ENCODE data around the gene CD247.

The CD247 gene

GRCh38 chr1:167440776-167441175 lies 77.6 kb downstream of the CD247 start:
- DNase-seq (ENCODE audit: extremely low read depth in 1 of 2, low read depth in 1 of 2) = no peak

- no peak for DNase-seq (ENCODE audit: extremely low read depth in 1 of 2, low read depth in 1 of 2)
Observed at GRCh38 chr1:167440345-167440744, 78.0 kb downstream of the CD247 start.

GRCh38 chr1:167439301-167439988 lies 78.9 kb downstream of the CD247 start:
- no peak for DNase-seq (ENCODE audit: extremely low read depth in 1 of 2, low read depth in 1 of 2)

GRCh38 chr1:167438171-167439138 lies 79.9 kb downstream of the CD247 start:
- DNase-seq (ENCODE audit: extremely low read depth in 1 of 2, low read depth in 1 of 2) = no peak

GRCh38 chr1:167435484-167435883 lies 82.8 kb downstream of the CD247 start:
- no peak for DNase-seq (ENCODE audit: extremely low read depth in 1 of 2, low read depth in 1 of 2)

GRCh38 chr1:167434306-167434705 lies 84.0 kb downstream of the CD247 start:
- no peak for DNase-seq (ENCODE audit: extremely low read depth in 1 of 2, low read depth in 1 of 2)

- no peak for DNase-seq (ENCODE audit: extremely low read depth in 1 of 2, low read depth in 1 of 2)
Observed at GRCh38 chr1:167433884-167434283, 84.4 kb downstream of the CD247 start.

- DNase-seq (ENCODE audit: extremely low read depth in 1 of 2, low read depth in 1 of 2) = no peak
Observed at GRCh38 chr1:167432780-167433179, 85.5 kb downstream of the CD247 start.

- no peak for DNase-seq (ENCODE audit: extremely low read depth in 1 of 2, low read depth in 1 of 2)
Observed at GRCh38 chr1:167431909-167432650, 86.2 kb downstream of the CD247 start.

GRCh38 chr1:167431261-167431908 lies 86.9 kb downstream of the CD247 start:
- no peak for DNase-seq (ENCODE audit: extremely low read depth in 1 of 2, low read depth in 1 of 2)

- DNase-seq (ENCODE audit: extremely low read depth in 1 of 2, low read depth in 1 of 2) = no peak
Observed at GRCh38 chr1:167430849-167431242, 87.5 kb downstream of the CD247 start.

- DNase-seq (ENCODE audit: extremely low read depth in 1 of 2, low read depth in 1 of 2) = no peak
Observed at GRCh38 chr1:167430134-167430848, 88.0 kb downstream of the CD247 start.

- no peak for DNase-seq (ENCODE audit: extremely low read depth in 1 of 2, low read depth in 1 of 2)
Observed at GRCh38 chr1:167429612-167430011, 88.7 kb downstream of the CD247 start.

- DNase-seq (ENCODE audit: extremely low read depth in 1 of 2, low read depth in 1 of 2) = no peak
Observed at GRCh38 chr1:167428395-167428794, 89.9 kb downstream of the CD247 start.

- no peak for DNase-seq (ENCODE audit: extremely low read depth in 1 of 2, low read depth in 1 of 2)
Observed at GRCh38 chr1:167427848-167428247, 90.5 kb downstream of the CD247 start.

GRCh38 chr1:167426716-167427115 lies 91.6 kb downstream of the CD247 start:
- DNase-seq (ENCODE audit: extremely low read depth in 1 of 2, low read depth in 1 of 2) = no peak

GRCh38 chr1:167425482-167425881 lies 92.8 kb downstream of the CD247 start:
- no peak for DNase-seq (ENCODE audit: extremely low read depth in 1 of 2, low read depth in 1 of 2)

GRCh38 chr1:167423684-167424619 lies 94.4 kb downstream of the CD247 start:
- DNase-seq (ENCODE audit: extremely low read depth in 1 of 2, low read depth in 1 of 2) = no peak

GRCh38 chr1:167420510-167420909 lies 97.8 kb downstream of the CD247 start:
- DNase-seq (ENCODE audit: extremely low read depth in 1 of 2, low read depth in 1 of 2) = no peak
